Cortex of kidney (tissue), 1 donor: ENCODE results near the gene ROR1.

ENCODE experiments used
- DNase-seq: peaks from one replicate; lab custom pipeline; 2025; lab: John Stamatoyannopoulos, UW

Gene ROR1

DNA sequence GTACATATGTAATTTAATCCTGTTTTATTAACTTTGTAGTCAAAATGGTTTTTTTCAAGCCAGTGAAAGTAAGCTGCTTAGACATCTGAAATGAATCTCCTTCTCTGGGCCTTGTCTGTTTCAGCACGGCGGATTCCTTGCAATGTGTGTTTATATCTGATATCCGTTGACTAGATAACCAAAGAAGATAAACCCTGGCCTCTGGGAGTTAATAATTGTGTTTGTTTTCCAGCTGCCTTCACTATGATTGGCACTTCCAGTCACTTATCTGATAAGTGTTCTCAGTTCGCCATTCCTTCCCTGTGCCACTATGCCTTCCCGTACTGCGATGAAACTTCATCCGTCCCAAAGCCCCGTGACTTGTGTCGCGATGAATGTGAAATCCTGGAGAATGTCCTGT, 366.1 kb downstream of the ROR1 start:
- no peak for DNase-seq

DNA sequence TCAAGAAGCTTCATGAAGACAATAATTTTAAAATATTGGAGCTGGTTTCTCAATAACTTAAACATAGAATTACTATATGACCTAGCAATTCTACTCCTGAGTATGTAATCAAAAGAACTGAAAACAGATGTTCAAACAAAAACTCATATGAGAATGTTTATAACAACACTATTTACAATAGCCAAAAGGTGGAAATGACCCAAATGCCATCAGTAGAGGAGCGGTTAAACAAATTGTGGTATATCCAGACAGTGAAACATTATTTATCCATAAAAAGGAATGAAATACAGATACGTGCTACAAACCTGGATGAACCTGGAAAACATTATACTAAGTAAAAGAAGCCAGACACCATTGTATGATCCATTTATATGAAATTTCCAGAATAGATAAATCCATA, 366.8 kb downstream of the ROR1 start:
- DNase-seq: no peak

DNA sequence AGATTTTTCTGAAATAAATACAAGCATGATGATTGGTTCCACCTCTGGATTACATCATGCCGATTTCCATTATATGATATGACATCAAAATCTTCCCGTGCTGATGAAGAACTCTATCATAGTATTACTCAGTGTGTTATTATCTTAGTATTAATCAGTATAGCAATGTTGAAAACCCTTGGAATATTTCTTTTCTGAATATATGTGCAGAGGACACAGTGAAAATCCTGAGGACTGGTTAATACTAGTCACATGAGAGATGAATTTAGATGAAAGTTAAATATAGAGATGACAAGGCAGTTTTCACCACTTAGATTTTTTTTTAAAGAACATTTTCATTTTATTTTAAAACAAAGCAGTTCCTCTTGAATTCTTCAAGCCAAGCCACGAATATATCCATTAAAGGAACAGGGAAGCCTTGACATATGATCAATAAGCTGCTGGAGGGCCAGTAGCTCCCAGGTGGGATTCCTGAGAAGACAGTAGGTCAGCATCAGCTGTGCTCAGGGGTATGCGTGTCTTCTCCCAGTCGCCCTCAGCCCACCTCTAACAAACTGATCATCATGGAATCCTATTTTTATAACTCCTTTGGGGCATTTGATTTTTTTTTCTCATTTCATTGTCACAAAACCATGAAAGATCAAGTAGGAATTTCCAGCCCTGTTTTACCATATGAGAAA, 373.4 kb downstream of the ROR1 start:
- no peak for DNase-seq

DNA sequence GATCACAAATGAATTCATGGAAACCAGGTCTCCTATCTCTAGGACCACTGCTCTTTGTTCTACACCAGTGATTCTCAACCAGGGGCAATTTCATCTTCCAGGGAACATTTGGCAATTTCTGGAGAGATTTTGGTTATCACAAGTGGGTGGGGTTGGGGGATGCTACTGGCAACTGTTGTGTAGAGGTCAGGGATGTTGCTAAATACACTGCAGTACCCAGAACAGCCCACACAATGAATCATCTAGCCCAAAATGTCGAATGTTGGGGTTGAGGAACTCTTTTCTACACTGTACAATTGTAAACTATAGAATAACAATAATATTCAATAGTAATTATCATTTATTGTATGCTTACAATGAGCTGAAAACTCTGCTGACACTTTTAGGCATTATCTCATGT, 373.9 kb downstream of the ROR1 start:
- no peak for DNase-seq

DNA sequence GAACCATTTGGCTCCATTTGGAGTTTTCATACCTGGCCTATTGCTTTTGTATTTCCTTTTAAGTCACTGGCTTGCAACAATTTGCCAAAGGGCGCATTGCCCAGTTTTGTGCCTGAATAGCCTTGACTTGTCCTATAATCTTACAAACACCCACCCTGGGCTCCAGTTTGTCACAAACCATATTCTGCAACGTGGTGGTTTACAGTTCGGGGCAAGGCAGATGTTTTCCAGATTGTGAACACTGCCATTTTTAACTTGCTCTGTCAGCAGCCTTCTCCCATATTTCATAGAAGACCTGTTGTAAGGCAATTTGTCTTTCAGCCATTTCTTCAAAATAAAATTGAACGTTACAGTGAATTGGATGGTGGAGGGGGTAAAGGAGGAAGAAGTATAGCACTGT, 376.4 kb downstream of the ROR1 start:
- DNase-seq: no peak

DNA sequence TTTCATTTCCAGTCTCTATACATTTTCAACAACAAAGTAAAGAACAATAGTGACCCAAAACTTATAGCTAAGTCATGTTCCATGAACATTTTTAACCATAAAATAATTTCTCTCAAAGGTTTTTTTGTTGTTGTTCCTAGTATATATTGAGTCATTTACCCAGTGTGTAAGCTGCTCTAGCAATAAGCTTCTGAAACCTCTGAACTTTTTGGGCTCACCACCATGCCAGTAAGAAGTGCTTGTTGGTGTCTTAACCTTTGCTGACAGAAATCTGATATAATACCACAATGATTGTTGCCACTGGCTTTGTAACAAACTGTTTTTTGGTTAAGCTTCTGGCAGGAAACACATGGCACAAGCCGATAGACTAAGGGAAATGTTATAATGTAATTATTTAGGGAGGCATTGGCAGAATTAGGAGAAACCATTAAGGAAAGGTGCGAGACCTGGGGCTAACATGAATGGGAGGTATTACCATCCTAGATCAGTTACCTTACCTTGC, 377.0 kb downstream of the ROR1 start:
- no peak for DNase-seq

DNA sequence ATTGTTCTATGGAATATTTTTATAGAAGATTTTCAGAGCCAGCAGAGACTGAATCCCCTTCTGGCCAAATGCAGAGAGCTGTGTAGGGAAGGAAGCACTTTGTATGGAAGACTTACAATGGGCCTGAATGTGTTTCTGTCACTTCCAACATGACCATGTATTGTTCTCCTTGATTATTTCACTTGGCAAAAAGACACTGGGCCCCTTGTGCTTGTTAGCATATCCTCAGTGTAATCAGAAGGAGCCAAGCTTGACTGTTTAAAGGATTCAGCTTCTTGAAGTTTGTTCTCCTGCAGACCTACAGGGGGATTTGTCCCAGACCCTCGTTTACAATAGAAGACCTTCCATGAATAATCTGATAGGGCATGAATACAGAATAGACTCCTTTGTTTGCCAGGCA, 381.5 kb downstream of the ROR1 start:
- DNase-seq: no peak

DNA sequence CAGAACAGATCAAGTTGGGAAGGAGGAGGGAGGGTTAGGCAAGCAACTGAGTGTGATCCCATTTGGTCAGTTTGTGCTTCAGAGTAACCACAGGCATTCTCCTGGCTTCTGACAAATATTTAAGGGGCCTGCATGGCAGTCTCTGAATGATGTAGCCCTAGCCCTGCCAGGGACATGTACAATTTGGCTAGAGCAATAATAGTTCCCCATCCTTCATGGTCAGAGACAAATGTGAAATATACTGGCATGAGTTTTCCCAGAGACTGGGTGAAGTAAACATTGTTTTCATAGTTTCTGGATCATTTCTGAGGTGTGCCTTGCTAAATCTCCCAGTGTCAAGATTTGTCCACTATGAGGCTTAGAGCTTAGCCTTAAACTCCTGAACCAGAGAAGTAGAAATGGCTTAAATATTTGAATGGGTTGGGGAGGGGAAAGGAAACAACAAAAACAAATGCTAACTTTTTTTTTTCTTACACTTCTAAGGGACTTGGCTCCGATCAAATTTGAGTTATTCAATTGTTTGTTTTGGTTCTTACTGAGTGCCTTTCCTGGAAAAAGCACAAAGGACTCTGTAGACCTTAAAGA, 387.6 kb downstream of the ROR1 start:
- no peak for DNase-seq

DNA sequence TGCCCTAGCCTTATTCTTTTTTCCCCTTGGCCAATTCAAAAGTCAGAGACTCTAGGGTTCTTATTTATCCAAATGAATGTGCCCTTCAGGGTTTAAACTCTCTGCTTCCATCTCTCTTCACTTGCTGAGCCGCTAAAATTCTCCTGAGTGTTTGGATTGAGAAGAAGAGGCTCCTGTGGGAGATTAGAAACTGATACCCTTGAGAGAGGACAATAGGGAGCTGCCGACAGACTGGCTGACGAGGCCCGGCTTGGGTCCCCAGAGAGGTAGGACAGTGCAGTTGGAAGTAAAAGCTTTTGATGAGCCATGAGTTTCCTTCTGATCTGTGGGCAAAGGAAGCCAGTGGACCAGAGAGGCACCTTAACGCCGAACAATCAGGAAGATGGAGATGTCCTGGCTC, 388.3 kb downstream of the ROR1 start:
- DNase-seq: no peak

DNA sequence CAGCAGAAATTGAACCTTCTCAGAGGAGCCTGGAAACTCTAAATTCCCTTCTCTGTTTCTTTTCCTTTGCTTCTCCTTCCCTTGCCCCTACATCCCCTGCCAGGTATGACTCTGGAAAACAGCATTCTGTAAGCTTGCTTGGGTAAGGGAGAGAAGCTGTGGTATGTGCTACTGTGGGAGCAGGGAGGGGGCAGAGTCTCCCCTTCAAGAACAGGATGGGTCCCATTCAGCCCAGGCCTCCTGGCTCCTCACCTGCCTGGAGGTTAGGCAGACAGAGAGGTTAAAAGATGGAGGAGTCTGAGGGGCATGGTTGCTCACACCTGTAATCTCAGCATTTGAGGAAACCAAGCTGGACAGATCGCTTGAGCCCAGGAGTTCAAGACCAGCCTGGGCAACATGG, 389.0 kb downstream of the ROR1 start:
- DNase-seq: no peak

DNA sequence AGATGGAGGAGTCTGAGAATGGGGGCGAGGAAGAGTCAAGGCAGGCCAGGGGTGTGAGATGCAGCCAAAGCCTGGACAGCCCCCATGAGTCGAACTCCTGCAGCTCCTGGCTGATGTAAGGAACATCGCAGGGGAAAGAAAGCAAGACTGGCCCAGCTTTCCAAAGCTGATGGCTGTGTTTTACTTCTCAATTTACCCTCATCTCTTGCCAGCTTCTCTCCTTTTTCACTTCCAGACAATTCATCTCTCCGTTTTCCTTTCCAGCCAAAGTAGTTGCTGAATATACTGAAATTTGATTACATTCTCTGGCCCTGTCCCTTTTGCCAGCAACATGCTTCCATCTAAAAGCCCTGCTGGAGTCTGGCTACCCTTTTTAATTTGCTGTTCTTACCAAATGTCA, 389.6 kb downstream of the ROR1 start:
- no peak for DNase-seq

DNA sequence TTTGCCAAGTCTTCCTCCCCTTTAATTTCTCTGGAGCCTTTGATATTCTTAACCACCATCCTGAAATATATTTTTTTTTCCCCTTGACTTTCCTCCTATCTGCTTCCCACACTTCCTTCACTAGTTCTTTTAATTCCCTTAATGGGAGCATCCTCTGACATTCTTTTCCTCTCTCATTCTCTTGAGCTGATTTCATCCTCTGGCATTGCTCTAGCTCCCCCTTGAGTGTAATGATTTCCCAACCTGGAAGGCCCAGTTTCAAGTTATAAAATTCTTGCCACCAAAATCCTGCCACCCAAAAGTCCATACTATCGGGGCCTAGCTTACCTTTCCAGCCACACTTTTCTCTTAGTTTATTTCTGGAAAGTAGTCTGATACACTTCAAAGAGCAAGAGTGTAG, 390.2 kb downstream of the ROR1 start:
- DNase-seq: no peak

DNA sequence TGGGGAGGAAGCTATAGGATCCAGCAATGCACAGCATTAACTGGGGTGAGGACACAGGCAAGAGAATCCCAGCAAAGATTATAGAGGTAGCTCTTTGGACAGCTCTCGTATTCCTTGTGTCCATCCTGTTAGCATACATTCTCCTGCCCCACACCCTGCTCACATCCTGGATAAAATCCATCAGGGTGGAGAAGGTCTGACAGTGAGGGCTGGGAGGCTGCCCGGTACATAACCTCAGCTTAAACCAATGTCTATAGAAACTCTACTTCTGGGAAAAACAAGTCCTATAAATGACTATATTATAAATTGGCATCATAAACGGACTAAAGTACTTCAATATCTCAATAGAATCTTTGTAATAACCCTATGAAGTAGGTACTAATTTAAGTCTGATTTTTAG, 392.8 kb downstream of the ROR1 start:
- DNase-seq: no peak

DNA sequence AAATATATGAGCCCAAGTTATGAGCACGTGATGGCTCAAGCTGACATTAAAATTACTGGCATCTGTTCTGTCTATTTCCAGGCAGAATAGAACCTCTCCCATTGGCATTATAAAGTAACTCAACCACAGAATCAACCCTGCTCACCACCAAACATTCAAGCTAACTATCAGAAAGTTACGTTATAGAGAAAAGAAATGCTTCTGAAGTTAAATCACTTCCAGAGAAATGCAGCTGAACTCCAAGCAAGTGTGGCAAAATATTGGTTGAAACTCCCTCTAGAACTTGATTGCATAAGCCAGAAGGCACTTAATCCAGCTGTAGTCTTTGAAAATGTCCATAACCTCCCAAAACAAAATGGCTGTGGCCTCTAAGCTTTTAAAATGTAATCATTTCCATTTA, 393.4 kb downstream of the ROR1 start:
- no peak for DNase-seq

DNA sequence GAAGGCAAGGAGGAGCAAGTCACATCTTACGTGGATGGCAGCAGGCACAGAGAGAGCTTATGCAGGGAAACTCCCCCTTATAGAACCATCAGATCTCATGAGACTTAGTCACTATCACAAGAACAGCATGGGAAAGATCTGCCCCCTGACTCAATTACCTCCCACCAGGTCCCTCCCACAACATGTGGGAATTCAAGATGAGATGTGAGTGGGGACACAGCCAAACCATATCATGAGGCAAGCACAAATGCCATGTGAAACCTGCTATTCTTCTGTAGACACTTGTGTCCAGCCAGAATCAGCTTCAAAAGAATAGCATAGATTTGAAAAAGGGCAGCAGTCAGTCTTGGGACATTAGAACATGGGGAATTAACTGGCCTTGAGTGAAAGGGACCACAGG, 397.4 kb downstream of the ROR1 start:
- no peak for DNase-seq

DNA sequence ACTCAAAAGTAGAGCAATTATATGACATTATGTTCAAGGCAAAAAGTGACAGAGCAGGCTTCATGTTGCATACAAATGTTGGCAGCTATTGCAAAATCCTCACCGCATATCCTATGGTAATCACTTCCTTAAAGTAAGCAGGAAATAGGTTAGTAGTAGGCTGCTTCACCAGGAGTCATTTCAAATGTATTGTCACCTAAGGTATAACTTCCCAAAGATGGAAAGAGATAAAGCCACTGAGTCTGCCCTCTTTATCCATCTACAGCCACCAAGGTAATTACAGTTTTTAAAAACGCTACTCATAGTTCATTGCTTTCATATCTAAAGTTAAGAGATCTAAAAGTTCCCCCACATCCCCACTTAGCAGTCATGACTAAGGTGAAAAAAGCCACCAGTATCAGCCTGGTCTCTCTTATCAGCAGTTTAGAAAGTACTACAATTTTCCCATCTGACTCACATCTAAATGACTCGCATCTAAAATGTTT, 398.0 kb downstream of the ROR1 start:
- no peak for DNase-seq

DNA sequence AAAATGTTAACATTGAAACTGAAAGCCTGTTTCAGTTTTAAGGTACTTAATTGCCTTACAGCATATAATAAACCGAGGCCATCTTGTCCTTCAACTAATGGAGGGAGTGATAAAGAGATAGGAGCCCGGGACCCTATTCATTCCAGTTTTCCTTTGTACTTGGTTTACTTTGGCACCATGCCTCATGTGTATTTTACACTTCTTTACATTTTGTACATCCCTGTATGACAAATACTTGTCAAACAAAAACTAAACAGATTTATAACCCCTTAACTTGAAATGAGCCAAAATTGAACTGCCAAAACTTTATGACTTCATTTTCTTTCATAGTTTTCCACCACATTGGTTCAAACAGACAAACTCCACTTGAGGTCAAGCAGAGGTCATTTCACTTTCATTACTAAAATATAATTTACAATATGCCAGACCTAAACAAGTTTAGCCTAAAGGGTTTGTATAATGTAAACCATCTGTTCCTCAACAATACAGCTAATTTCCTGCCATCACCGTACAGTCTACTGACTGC, 398.7 kb downstream of the ROR1 start:
- no peak for DNase-seq

DNA sequence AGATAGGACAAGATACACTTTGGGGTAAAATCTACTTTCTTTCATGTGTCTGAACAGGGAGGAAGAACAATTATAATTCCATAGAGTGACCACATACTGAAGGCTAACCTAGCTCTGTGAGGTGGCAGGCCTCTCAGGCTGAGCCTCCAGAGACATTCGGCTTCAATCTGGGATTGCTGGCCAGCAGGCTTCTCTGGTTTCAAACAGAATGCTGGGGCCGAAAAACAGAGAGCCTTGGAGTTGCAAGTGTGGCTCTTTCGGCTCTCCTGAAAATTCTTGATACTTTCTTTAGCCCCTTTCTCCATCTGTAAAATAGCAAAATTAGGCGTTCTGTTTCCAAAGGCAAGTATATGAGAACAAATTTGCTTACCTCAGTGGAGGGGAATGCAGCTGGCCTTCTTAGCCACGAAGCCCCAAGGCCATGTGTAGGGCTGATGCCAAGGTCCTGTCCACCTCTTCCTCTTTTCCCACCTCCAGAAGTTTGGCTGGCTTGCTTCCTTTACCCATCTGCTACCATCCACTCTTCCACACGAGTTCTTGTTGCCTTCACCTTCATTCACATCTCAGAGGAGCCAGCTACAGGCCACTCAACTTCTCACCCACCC, 399.6 kb downstream of the ROR1 start:
- DNase-seq: no peak

DNA sequence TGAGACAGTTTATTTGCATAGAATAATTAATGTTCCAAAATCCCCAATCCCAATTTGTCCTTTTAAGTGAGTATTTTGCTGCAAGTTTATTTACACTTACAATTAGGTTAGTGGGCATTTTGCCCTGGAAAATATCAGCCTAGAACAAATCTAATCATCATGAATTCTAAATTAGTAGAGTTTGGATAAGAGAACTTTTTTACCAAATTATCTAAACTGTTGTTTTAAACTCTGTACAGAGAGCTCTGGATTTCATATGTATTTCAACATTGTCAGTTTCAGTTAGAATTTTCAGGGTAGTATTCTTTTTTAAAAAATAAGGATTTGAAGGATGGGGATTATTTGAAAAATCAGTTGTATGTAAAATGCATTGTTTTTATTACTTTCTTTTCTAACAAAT, 401.8 kb downstream of the ROR1 start:
- no peak for DNase-seq

DNA sequence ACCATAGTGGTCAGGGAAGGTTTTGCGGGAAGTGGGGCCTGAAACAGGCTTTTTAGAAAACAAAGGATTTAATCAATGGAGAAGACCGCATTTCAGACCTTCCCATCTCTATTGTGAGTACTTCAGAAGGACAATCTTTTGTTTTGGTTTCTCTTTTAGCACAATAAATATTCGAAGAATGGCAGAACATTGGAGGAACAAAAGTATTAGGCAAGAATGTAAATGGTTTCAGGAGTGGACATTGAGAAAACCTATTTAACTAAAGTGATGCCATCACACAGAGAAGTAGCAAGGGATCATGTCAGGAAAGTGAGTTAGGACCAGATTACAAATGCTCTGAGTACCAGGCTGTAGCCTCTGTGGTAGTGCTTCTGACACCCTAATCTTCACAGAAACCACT, 402.8 kb downstream of the ROR1 start:
- no peak for DNase-seq

DNA sequence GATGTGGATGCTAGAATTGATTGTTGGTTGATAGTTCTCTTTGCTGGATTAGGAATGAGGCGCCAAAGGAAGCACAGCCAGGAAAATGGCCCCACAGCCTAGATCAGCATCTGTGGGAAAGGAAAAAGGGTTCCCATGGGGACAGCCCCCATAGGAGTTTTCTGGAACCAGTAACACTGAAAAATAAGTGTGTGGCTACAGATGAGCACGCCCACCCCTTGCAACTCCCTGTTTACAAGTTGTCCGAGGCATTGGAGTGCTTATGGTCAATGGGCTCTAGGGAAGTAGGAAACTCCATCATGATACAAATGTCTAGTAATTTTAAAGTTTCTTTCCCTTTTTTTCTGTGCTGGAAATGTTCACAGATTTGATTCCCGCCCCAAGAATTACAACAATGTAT, 405.8 kb downstream of the ROR1 start:
- DNase-seq: no peak

DNA sequence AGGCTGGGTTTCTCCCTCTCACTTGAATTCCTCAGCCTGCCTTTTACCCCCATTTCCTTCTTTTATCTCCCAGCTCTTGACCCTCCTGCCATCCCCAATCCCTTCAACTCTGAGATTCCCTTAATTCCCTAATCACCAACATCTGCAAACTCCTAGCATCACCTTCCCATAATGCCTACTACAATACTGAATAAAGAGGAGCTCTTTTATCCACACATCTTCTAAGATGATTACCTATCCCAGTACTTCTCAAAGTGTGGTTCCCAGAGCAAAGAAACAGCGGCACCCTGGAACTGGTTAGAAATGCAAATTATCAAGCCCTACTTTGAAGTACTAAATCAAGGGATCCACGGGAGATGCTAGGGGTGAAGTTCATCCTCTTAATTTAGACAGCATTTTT, 408.4 kb downstream of the ROR1 start:
- no peak for DNase-seq

DNA sequence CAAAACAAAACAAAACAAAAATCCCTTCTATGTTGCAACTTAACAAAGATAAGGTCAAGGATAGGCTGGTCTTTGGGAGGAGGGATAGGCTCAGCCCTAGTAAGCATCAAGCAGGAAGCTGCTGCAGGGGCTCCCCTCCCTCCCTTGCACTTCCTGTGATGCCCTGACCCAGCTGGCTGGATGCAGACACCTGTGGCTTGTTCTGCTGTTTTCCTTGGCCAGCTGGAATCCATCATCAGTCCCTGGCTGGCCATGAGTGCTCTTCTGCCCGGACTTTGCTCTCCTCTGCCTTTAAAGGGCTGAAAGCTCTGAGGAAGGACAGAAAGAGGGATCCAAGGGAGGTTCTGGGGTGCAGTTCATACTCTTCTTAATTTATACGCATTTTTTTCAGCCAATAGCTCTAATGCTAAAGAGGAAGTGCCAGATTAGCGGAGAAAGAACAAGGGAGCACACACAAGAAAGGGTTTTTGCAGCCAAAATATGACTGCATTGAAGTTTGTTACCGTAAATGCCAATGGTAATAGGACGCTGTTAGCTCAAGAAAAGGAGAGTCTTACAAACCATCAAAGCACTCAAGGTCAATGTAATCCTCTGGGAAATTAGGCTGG, 409.7 kb downstream of the ROR1 start:
- no peak for DNase-seq
